OCI-LY7 (cell line): ENCODE measurements around the gene ZNF189.

ENCODE experiments used
- EZH2phosphoT487 ChIP-seq: fragments of 200-600 bp; sonication (generic); IDR thresholded peaks from 2 replicates; pipeline ENCODE4 v1.6.1; 2018; ENCODE audit warnings: low read depth, borderline replicate concordance, mild to moderate bottlenecking, mixed run types, antibody characterized with exemption, low read length, moderate library complexity, mixed read lengths
- TF ChIP-seq, protein P1 (sequence below): fragments of 200-600 bp; sonication (generic); conservative IDR thresholded peaks from 2 replicates; pipeline ENCODE4 v1.5.1; 2014; ENCODE audit warnings: mild to moderate bottlenecking, antibody characterized with exemption, low read length, moderate library complexity, mixed read lengths

GRCh38 chr9:101415578-101415977 is 16.9 kb downstream of the ZNF189 start:
- TF ChIP-seq, protein P1, sequence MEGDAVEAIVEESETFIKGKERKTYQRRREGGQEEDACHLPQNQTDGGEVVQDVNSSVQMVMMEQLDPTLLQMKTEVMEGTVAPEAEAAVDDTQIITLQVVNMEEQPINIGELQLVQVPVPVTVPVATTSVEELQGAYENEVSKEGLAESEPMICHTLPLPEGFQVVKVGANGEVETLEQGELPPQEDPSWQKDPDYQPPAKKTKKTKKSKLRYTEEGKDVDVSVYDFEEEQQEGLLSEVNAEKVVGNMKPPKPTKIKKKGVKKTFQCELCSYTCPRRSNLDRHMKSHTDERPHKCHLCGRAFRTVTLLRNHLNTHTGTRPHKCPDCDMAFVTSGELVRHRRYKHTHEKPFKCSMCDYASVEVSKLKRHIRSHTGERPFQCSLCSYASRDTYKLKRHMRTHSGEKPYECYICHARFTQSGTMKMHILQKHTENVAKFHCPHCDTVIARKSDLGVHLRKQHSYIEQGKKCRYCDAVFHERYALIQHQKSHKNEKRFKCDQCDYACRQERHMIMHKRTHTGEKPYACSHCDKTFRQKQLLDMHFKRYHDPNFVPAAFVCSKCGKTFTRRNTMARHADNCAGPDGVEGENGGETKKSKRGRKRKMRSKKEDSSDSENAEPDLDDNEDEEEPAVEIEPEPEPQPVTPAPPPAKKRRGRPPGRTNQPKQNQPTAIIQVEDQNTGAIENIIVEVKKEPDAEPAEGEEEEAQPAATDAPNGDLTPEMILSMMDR, result no peak
- no peak for TF ChIP-seq EZH2phosphoT487
